Activated CD8-positive, alpha-beta T cell treated with anti-CD3 and anti-CD28 coated beads, Interleukin-2, amount 10 ng/mL, durations not matched to agents 7 days and 5 days (primary cell): ENCODE data around the gene GPR158. TPM values are rescaled to one million over a fixed set of nuclear protein-coding genes. Genes with fewer than 3 reads are reported as not detected.
"Not testable (repeated sequence)": the region's sequence is repeated elsewhere in the genome, so short reads cannot be mapped to it uniquely, and the experiment has no call there.

Experiments
- ATAC-seq: fragments of 150-1000 bp; cut with Tn5 transposase; one replicate; pipeline ENCODE4 v1.10.0; 2021; ENCODE audit warnings: moderate library complexity
- CTCF ChIA-PET: fragments of 350-600 bp; sonication (Branson Sonifier 250); formaldehyde crosslinking; loops from one replicate; lab custom pipeline; 2021; ENCODE audit warnings: antibody characterized with exemption; lab: Charles Lee
- POLR2A ChIA-PET: fragments of 350-600 bp; sonication (Branson Sonifier 250); formaldehyde crosslinking; loops from one replicate; lab custom pipeline; 2021; ENCODE audit warnings: antibody characterized with exemption; lab: Charles Lee
- DNase-seq: peaks from one replicate; pipeline ENCODE4 v3.0.0-alpha.2; 2020
- H3K27ac Mint-ChIP-seq: one replicate; pipeline ENCODE4 v1.8.0; 2021; ENCODE audit warnings: mild to moderate bottlenecking, mixed read lengths
- H3K27me3 Mint-ChIP-seq: one replicate; pipeline ENCODE4 v1.8.0; 2021; ENCODE audit warnings: low read depth, mixed read lengths
- H3K36me3 Mint-ChIP-seq: one replicate; pipeline ENCODE4 v1.8.0; 2021; ENCODE audit warnings: low read depth, mixed read lengths
- H3K4me1 Mint-ChIP-seq: one replicate; pipeline ENCODE4 v1.8.0; 2021; ENCODE audit warnings: low read depth, mixed read lengths
- H3K4me3 Mint-ChIP-seq: one replicate; pipeline ENCODE4 v1.8.0; 2021; ENCODE audit warnings: mild to moderate bottlenecking, mixed read lengths
- H3K9me3 Mint-ChIP-seq: one replicate; pipeline ENCODE4 v1.8.0; 2022; ENCODE audit warnings: mixed read lengths; ENCODE audit not compliant: insufficient read depth
- total RNA-seq, 2 experiments: library from RNA; stranded (reverse); gene quantifications; one replicate each; pipeline ENCODE4 v1.2.3, GENCODE V29; 2021

Gene GPR158
- not detected for total RNA-seq

GRCh38 chr10:25174461-25175230 lies at the start of gene GPR158:
GPR158 (plus strand) TSS chr10:25175001; CDS start chr10:25175421, 420 bp downstream.
- ChIA-PET POLR2A (no interaction called here), CTCF (no interaction called here)
- Mint-ChIP-seq H3K9me3 (no peaks in the 10 kb centered on the region), H3K4me1 (peaks cover 7% of the 10 kb centered on the region), H3K4me3 (peak within 1 kb of the TSS; percentile 29), H3K27ac (no peak within 1 kb of the TSS), H3K36me3 (peaks cover 4% of the 10 kb centered on the region), H3K27me3 (peaks cover 37% of the 10 kb centered on the region)
- ATAC-seq (peak; percentile 85), DNase-seq (peak; percentile 74)

GRCh38 chr10:25125201-25125611 lies 49.6 kb upstream of the GPR158 start:
- Mint-ChIP-seq H3K27me3 (no peaks in the 10 kb centered on the region), H3K4me1 (no peaks in the 10 kb centered on the region), H3K36me3 (no peaks in the 10 kb centered on the region), H3K27ac (no peak overlapping the region), H3K9me3 (peaks cover 3% of the 10 kb centered on the region), H3K4me3 (no peak overlapping the region)
- ATAC-seq (no peak), DNase-seq (no peak)
- ChIA-PET POLR2A (no interaction called here), CTCF (no interaction called here)

DNA sequence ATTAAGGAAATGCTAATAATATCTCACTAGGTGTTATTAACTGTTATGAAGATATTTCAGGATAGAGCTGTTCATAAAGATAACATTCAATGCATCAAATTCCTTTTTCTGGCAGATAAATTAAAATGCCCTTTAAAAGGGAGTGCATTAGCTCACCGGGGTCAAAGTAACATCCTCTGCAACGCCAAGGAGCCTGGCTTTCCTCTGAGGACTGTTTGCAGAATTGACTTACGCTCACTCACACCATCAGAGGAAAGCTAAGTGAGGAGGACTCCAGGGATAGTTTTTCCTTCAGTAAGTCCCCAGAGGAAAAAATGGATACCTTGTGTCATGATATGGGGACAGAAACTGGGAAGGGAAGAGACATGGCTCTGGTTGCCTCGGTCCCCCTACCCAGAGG lies 45.2 kb upstream of the GPR158 start:
- POLR2A ChIA-PET: no interaction called here
- H3K27ac Mint-ChIP-seq: no peak overlapping the region

GRCh38 chr10:25130906-25131305 lies 43.9 kb upstream of the GPR158 start:
- DNase-seq (no peak), ATAC-seq (no peak)
- Mint-ChIP-seq H3K9me3 (no peaks in the 10 kb centered on the region), H3K4me1 (no peaks in the 10 kb centered on the region), H3K27me3 (no peaks in the 10 kb centered on the region), H3K36me3 (no peaks in the 10 kb centered on the region), H3K4me3 (no peak overlapping the region), H3K27ac (no peak overlapping the region)
- ChIA-PET POLR2A (no interaction called here), CTCF (no interaction called here)

More for the DNA sequence above, 45.2 kb upstream of the GPR158 start:
- ATAC-seq (no peak), DNase-seq (no peak)
- H3K27me3 Mint-ChIP-seq: no peaks in the 10 kb centered on the region
- CTCF ChIA-PET: no interaction called here
- no peaks in the 10 kb centered on the region for H3K9me3 Mint-ChIP-seq
- no peaks in the 10 kb centered on the region for H3K4me1 Mint-ChIP-seq
- no peak overlapping the region for H3K4me3 Mint-ChIP-seq
- H3K36me3 Mint-ChIP-seq: no peaks in the 10 kb centered on the region

DNA sequence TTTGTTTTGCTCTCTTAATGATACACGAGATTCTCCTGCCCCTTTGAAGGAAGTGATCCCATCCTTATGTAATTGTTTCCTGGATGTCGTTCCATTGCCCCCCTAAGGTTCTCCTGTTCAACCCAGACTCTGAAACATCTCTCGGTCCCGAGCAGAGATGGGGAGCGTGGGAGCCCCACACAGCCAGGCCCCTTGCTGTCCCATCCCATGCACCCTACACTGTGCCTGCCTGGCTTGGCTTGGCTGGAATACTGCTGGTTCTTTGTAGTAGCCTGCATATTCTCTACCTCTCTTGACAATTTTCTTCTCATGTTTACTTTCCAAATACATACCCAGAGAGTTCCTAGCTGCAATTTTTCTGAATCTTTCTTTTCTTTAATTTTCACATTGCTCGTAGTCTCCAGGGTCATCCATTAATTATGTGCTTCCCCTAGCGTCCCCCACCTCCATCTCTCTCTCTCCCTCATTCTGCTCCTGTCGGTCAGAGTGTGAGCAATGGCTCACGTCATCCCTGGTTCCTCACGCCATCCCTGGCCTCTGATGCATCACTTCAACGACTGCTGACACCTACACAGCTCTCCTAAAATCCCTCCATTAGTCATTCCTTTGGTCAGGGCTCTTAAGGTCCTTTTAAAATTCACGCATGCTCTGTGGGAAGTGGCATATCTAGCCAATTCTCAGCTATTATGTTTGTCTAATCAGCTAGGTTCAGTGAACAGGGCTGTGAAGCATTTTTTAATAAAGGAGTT lies 32.5 kb upstream of the GPR158 start:
- no peaks in the 10 kb centered on the region for H3K9me3 Mint-ChIP-seq
- DNase-seq: no peak
- H3K4me3 Mint-ChIP-seq: no peak overlapping the region
- ChIA-PET POLR2A (no interaction called here), CTCF (no interaction called here)
- H3K36me3 Mint-ChIP-seq: no peaks in the 10 kb centered on the region
- no peaks in the 10 kb centered on the region for H3K27me3 Mint-ChIP-seq
- no peak overlapping the region for H3K27ac Mint-ChIP-seq
- no peak for ATAC-seq
- H3K4me1 Mint-ChIP-seq: no peaks in the 10 kb centered on the region

DNA sequence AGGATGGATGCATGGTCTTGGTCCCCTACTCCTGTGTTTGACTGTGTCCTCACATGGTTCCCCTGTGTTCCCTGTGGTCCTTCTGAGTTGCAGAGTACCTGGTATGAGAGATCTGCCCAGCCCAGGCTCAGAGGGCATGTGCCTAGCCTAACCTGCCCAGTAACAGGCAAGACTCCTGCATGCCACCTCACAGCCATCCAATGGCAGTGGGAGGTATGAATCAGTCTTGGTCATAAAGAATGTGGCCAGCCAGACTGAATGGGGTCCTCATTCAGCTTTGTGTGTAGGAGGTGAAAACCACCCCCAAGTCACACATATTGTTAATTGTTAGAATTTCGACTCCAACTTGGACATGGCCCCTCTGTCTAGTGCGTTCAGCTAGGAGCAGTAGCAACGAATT lies 17.2 kb upstream of the GPR158 start:
- CTCF ChIA-PET: no interaction called here
- Mint-ChIP-seq H3K27me3 (no peaks in the 10 kb centered on the region), H3K4me3 (no peak overlapping the region), H3K27ac (no peak overlapping the region), H3K9me3 (no peaks in the 10 kb centered on the region), H3K4me1 (no peaks in the 10 kb centered on the region), H3K36me3 (no peaks in the 10 kb centered on the region)
- POLR2A ChIA-PET: no interaction called here
- DNase-seq: no peak
- no peak for ATAC-seq

DNA sequence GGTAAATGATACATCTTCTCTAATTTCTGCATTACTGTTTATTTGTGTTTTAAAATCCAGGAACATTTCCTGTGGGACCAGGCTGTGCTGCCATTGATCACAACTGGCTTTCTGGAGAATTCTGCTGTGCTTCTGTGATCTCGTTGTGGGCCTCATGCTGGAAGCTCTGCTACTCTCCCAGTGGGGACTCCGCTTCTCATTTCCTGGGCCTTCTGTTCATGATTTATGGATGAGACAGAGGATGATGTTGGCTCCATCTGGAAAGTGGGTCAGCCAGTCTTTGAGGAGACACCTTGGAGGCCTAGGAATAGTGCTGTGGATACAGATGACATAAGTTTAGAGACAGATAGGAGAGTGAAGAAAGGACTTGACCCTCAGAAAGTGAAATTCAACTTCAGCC lies 15.2 kb upstream of the GPR158 start:
- no peaks in the 10 kb centered on the region for H3K27me3 Mint-ChIP-seq
- no peak for ATAC-seq
- H3K4me3 Mint-ChIP-seq: no peak overlapping the region
- no peak overlapping the region for H3K27ac Mint-ChIP-seq
- H3K36me3 Mint-ChIP-seq: no peaks in the 10 kb centered on the region
- POLR2A ChIA-PET: no interaction called here
- no peaks in the 10 kb centered on the region for H3K4me1 Mint-ChIP-seq
- H3K9me3 Mint-ChIP-seq: no peaks in the 10 kb centered on the region
- CTCF ChIA-PET: no interaction called here
- DNase-seq: no peak

GRCh38 chr10:25162391-25162790 lies 12.4 kb upstream of the GPR158 start:
- Mint-ChIP-seq H3K27ac (no peak overlapping the region), H3K4me1 (no peaks in the 10 kb centered on the region), H3K4me3 (no peak overlapping the region), H3K27me3 (no peaks in the 10 kb centered on the region), H3K9me3 (no peaks in the 10 kb centered on the region), H3K36me3 (no peaks in the 10 kb centered on the region)
- POLR2A ChIA-PET: no interaction called here
- DNase-seq (no peak), ATAC-seq (no peak)
- CTCF ChIA-PET: no interaction called here

DNA sequence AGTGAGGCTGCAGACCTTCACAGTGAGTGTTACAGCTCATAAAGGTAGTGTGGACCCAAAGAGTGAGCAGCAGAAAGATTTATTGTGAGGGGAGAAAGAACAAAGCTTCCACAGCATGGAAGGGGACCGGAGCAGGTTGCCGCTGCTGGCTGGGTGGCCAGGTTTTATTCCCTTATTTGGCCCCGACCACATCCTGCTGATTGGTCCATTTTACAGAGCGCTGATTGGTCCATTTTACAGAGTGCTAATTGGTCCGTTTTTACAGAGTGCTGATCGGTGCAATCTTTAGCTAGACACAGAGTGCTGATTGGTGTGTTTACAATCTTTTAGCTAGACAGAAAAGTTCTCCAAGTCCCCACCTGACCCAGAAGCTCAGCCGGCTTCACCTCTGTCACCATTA lies 11.3 kb upstream of the GPR158 start:
- ATAC-seq, H3K9me3 Mint-ChIP-seq, H3K27me3 Mint-ChIP-seq, H3K4me3 Mint-ChIP-seq, CTCF ChIA-PET, H3K27ac Mint-ChIP-seq, H3K36me3 Mint-ChIP-seq, DNase-seq, H3K4me1 Mint-ChIP-seq: not testable (repeated sequence)
- POLR2A ChIA-PET: interaction anchor here (0.6 kb wide), 1 partner anchor 986 kb away, joined by 3 read pairs; no protein-coding TSS in a partner anchor

DNA sequence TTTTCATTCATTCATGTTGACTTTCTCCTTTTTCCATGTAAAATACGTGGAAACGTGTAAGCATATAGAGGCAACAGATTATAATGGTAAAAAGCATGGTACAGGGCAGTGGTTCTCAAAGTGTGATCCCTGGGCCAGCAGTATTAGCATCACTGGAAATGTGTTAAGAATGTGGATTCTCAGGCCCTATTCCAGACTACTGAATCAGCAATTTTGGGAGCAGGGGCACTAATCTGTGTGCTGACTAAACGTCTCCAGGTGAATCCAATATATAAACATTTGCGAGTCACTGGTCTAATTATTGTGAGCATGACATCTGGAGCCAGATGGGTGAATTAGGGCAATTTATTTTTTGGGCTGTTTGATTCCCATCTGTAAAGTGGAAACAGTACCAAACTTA lies 5.1 kb upstream of the GPR158 start:
- CTCF ChIA-PET: no interaction called here
- H3K4me3 Mint-ChIP-seq: no peak overlapping the region
- no peak for ATAC-seq

DNA sequence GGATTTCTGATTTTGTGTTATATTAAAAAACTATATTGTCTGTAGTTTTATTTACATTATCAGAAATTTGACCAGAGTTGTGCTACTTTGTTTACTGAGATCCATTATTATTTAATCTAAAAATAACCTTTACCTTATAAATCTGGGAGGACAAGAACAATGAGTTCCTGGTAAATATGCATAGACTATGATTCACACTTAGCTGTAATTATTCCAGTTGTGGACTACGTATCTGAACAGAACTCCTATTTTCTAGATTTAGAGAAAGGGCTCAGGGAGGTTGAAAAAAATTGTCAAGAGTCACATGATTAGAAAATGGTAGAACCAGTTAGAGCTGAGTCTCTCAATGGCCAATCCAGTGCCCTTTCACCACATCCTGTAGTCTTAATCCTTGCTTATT lies 4.2 kb upstream of the GPR158 start:
- DNase-seq: no peak
- H3K27ac Mint-ChIP-seq: no peak overlapping the region
- peaks cover 4% of the 10 kb centered on the region for H3K36me3 Mint-ChIP-seq
- H3K4me1 Mint-ChIP-seq: peaks cover 4% of the 10 kb centered on the region
- ChIA-PET POLR2A (no interaction called here), CTCF (no interaction called here)
- no peaks in the 10 kb centered on the region for H3K9me3 Mint-ChIP-seq
- H3K27me3 Mint-ChIP-seq: peaks cover 19% of the 10 kb centered on the region
- H3K4me3 Mint-ChIP-seq: no peak overlapping the region
- ATAC-seq: no peak

More for the DNA sequence above, 5.1 kb upstream of the GPR158 start:
- no peaks in the 10 kb centered on the region for H3K9me3 Mint-ChIP-seq
- peaks cover 14% of the 10 kb centered on the region for H3K27me3 Mint-ChIP-seq
- POLR2A ChIA-PET: no interaction called here
- peaks cover 4% of the 10 kb centered on the region for H3K36me3 Mint-ChIP-seq
- H3K27ac Mint-ChIP-seq: no peak overlapping the region
- DNase-seq: no peak
- peaks cover 4% of the 10 kb centered on the region for H3K4me1 Mint-ChIP-seq
